A549 (cell line): ENCODE results near the gene SPSB4. TPM values are rescaled to one million over a fixed set of nuclear protein-coding genes. Genes with fewer than 3 reads are reported as not detected.

Source experiments
- ATAC-seq, 2 experiments: fragments of 200-7000 bp in 1 of 2; fragments of >200 bp in 1 of 2; cut with Nextera tagmentation in 1 of 2; cut with Tn5 transposase in 1 of 2; 3 replicates each; pipeline versions ENCODE4 v1.8.0 to v1.9.1; 2018 to 2020; ENCODE audit warnings: mild to moderate bottlenecking in 1 of 2, moderate library complexity in 1 of 2
- CTCF ChIA-PET: fragments of 300-600 bp; sonication (Branson Sonifier 250); formaldehyde crosslinking; extraction: SDS; loops from one replicate; lab custom pipeline; 2021; ENCODE audit warnings: antibody characterized with exemption, inconsistent platforms; lab: Yijun Ruan, JAX
- POLR2A ChIA-PET: fragments of 350-600 bp; formaldehyde crosslinking; extraction: SDS; loops from one replicate; lab custom pipeline; 2021; ENCODE audit warnings: antibody characterized with exemption, inconsistent platforms; lab: Yijun Ruan, JAX
- DNase-seq, 2 experiments: peaks; one replicate each; pipeline versions ENCODE4 v3.0.0 to v3.0.0-alpha.2; 2011 to 2016; ENCODE audit warnings: low read depth in 1 of 2, low spot score in 1 of 2
- FAIRE-seq: peaks from 2 replicates; lab custom pipeline; 2011; peaks lifted over from hg19 to GRCh38; lab: Jason Lieb, UNC
- H3K27ac ChIP-seq, 2 experiments: fragments of >200 bp; sonication (Bioruptor Twin); formaldehyde crosslinking; 3 replicates each; pipeline ENCODE4 v1.5.1; 2016 to 2017
- H3K4me1 ChIP-seq: fragments of >200 bp; sonication (Bioruptor Twin); formaldehyde crosslinking; 3 replicates; pipeline ENCODE4 v1.6.1; 2016
- H3K4me2 ChIP-seq: fragments of >200 bp; sonication (Bioruptor Twin); formaldehyde crosslinking; 3 replicates; pipeline ENCODE4 v1.6.1; 2016
- H3K4me3 ChIP-seq: fragments of >200 bp; sonication (Bioruptor Twin); formaldehyde crosslinking; 3 replicates; pipeline ENCODE4 v1.5.1; 2016
- H3K9me3 ChIP-seq: fragments of >200 bp; sonication (Bioruptor Twin); formaldehyde crosslinking; 3 replicates; pipeline ENCODE4 v1.6.1; 2016
- ATOH8 ChIP-seq: fragments of 250-450 bp; sonication (Bioruptor Pico); IDR thresholded peaks from 2 replicates; pipeline ENCODE4 v1.5.0; 2020; ENCODE audit warnings: low read depth, mild to moderate bottlenecking, moderate library complexity
- BHLHE40 ChIP-seq: IDR thresholded peaks from 2 replicates; pipeline ENCODE4 v1.6.1; 2012; ENCODE audit warnings: low read depth, low read length, inconsistent platforms
- CBX2 ChIP-seq: fragments of 200-600 bp; sonication (generic); IDR thresholded peaks from 2 replicates; pipeline ENCODE4 v1.6.1; 2016; ENCODE audit warnings: low read depth, mild to moderate bottlenecking, borderline replicate concordance
- CHD2 ChIP-seq: fragments of 150-350 bp; IDR thresholded peaks from 2 replicates; pipeline ENCODE4 v1.6.1; 2014; ENCODE audit warnings: low read length; ENCODE audit not compliant: partially characterized antibody
- EHF ChIP-seq: fragments of 250-450 bp; sonication (Bioruptor Pico); IDR thresholded peaks from 2 replicates; pipeline ENCODE4 v1.5.0; 2020; ENCODE audit warnings: mild to moderate bottlenecking
- EHMT2 ChIP-seq: fragments of 200-600 bp; sonication (generic); IDR thresholded peaks from 2 replicates; pipeline ENCODE4 v1.6.1; 2016; ENCODE audit warnings: antibody characterized with exemption, low read depth, mild to moderate bottlenecking, moderate library complexity
- ELK1 ChIP-seq: fragments of 150-350 bp; IDR thresholded peaks from 2 replicates; pipeline ENCODE4 v1.6.1; 2014; ENCODE audit warnings: low read depth, mild to moderate bottlenecking, low read length
- EP300 ChIP-seq, 2 experiments: fragments of >200 bp; sonication (Bioruptor Twin); formaldehyde crosslinking; IDR thresholded peaks; 2 replicates in 1 of 2; 3 replicates in 1 of 2; pipeline ENCODE4 v1.6.1; 2016 to 2017
- FOSB ChIP-seq: fragments of 250-450 bp; sonication (Bioruptor Pico); IDR thresholded peaks from 2 replicates; pipeline ENCODE4 v1.5.0; 2020; ENCODE audit warnings: mild to moderate bottlenecking, moderate library complexity
- GATA3 ChIP-seq: IDR thresholded peaks from 2 replicates; pipeline ENCODE4 v1.6.1; 2012; ENCODE audit warnings: borderline replicate concordance
- HOXA7 ChIP-seq: fragments of 250-450 bp; sonication (Bioruptor Pico); IDR thresholded peaks from 2 replicates; pipeline ENCODE4 v1.5.0; 2020; ENCODE audit warnings: mild to moderate bottlenecking, moderate library complexity
- HOXB5 ChIP-seq: fragments of 250-450 bp; sonication (Bioruptor Pico); IDR thresholded peaks from 2 replicates; pipeline ENCODE4 v1.5.0; 2020; ENCODE audit warnings: mild to moderate bottlenecking, moderate library complexity
- JUNB ChIP-seq: fragments of >200 bp; sonication (Bioruptor Twin); formaldehyde crosslinking; IDR thresholded peaks from 2 replicates; pipeline ENCODE4 v1.6.1; 2016
- MAFK ChIP-seq: fragments of 450-650 bp; IDR thresholded peaks from 2 replicates; pipeline ENCODE4 v1.6.1; 2014; ENCODE audit not compliant: partially characterized antibody
- MAX ChIP-seq: IDR thresholded peaks from 2 replicates; pipeline ENCODE4 v1.6.1; 2012
- NFE2L2 ChIP-seq: fragments of 150-350 bp; conservative IDR thresholded peaks from 2 replicates; pipeline ENCODE4 v1.6.1; 2014; ENCODE audit warnings: low read length
- NR3C1 ChIP-seq: fragments of >200 bp; sonication (Bioruptor Twin); formaldehyde crosslinking; IDR thresholded peaks from 3 replicates; pipeline ENCODE4 v1.6.1; 2017
- PHF8 ChIP-seq: fragments of 200-600 bp; sonication (generic); IDR thresholded peaks from 2 replicates; pipeline ENCODE4 v1.6.1; 2016; ENCODE audit warnings: low read depth, mild to moderate bottlenecking, antibody characterized with exemption, moderate library complexity, borderline replicate concordance
- POLR2A ChIP-seq: IDR thresholded peaks from 2 replicates; pipeline ENCODE4 v1.6.1; 2012; ENCODE audit warnings: mild to moderate bottlenecking, low read length
- RAD21 ChIP-seq, 2 experiments: fragments of >200 bp in 1 of 2; sonication (Bioruptor Twin) in 1 of 2; formaldehyde crosslinking in 1 of 2; IDR thresholded peaks in 1 of 2; conservative IDR thresholded peaks in 1 of 2; 2 replicates in 1 of 2; 3 replicates in 1 of 2; pipeline ENCODE4 v1.6.1; 2012 to 2018; ENCODE audit warnings: inconsistent platforms in 1 of 2
- RARB ChIP-seq: fragments of 250-450 bp; sonication (Bioruptor Pico); IDR thresholded peaks from 2 replicates; pipeline ENCODE4 v1.8.0; 2021; ENCODE audit warnings: mild to moderate bottlenecking, moderate library complexity
- RNF2 ChIP-seq: fragments of 200-600 bp; sonication (generic); IDR thresholded peaks from 2 replicates; pipeline ENCODE4 v1.6.1; 2016; ENCODE audit warnings: low read depth, mild to moderate bottlenecking, antibody characterized with exemption, moderate library complexity, borderline replicate concordance
- TP53 ChIP-seq: fragments of 250-450 bp; sonication (Bioruptor Pico); IDR thresholded peaks from 2 replicates; pipeline ENCODE4 v1.5.0; 2021; ENCODE audit warnings: mild to moderate bottlenecking, moderate library complexity
- ZC3H11A ChIP-seq: fragments of 450-650 bp; IDR thresholded peaks from 2 replicates; pipeline ENCODE4 v1.6.1; 2014; ENCODE audit warnings: antibody characterized with exemption, mild to moderate bottlenecking
- ZFP36 ChIP-seq: fragments of 450-650 bp; IDR thresholded peaks from 2 replicates; pipeline ENCODE4 v1.6.1; 2014; ENCODE audit warnings: borderline replicate concordance; ENCODE audit not compliant: partially characterized antibody
- ZSCAN20 ChIP-seq: fragments of 250-450 bp; sonication (Bioruptor Pico); IDR thresholded peaks from 2 replicates; pipeline ENCODE4 v1.8.0; 2022; ENCODE audit warnings: mild to moderate bottlenecking, moderate library complexity
- WGBS: methylation state at CpG from one replicate; pipeline ENCODE4 v1.1.6; 2017; ENCODE audit errors: missing lambda C conversion rate; 5-methylcytosine and 5-hydroxymethylcytosine counted together
- polyA minus RNA-seq: library from RNA; depleted of rRNA, polyadenylated mRNA; stranded (reverse); fragments of >200 nt; gene quantifications from 2 replicates; pipeline ENCODE4 v1.2.3, GENCODE V29; 2011; rRNA and poly(A)+ RNA removed
- polyA plus RNA-seq, 4 experiments: library from polyadenylated mRNA; depleted of rRNA in 3 of 4; stranded (reverse); fragments of >200 nt; fragmentation: RNase III in 1 of 4; extraction: RNeasy Plus Mini Kit Qiagen cat#74134 plus additional on column Dnase treatment in 1 of 4; gene quantifications; 2 replicates in 3 of 4; 3 replicates in 1 of 4; pipeline ENCODE4 v1.2.3, GENCODE V29; 2011 to 2017

SPSB4 gene
- polyA plus RNA-seq (2011; rRNA removed) (0.03 TPM in 1 of 2 replicates, not detected in the other), polyA plus RNA-seq (2017; fragmentation: RNase III; extraction: RNeasy Plus Mini Kit Qiagen cat#74134 plus additional on column Dnase treatment) (0.04 to 0.05 TPM (median 0.05 TPM) in 3 replicates), polyA minus RNA-seq (not detected in 2 replicates)
- polyA plus RNA-seq (2012; cell fraction: cytosol; rRNA removed) = 0.01 and 0.06 TPM in 2 replicates
- polyA plus RNA-seq (2012; cell fraction: nucleus; rRNA removed) = 0.02 and 0.10 TPM in 2 replicates

- CTCF ChIA-PET = interaction anchor here (0.6 to 1.5 kb wide), 7 partner anchors 10 to 141 kb away, joined by 3 to 4 read pairs (median 3); no protein-coding TSS in a partner anchor
- WGBS = 6% methylated on average over 22 of the region's 68 CpGs
- ATAC-seq (peak; percentile 78 to 85), FAIRE-seq (no peak), DNase-seq (peak; percentile 47 to 57)
- TF ChIP-seq RARB (CRISPR knock-in tag) (no peak), ZFP36 (no peak), HOXA7 (CRISPR knock-in tag) (no peak), GATA3 (no peak), MAFK (no peak), ZSCAN20 (CRISPR knock-in tag) (no peak), BHLHE40 (no peak), CHD2 (no peak), JUNB (no peak), EP300 (IDR thresholded peaks at IDR 0.05) (no peak), POLR2A (no peak), CBX2 (no peak), NFE2L2 (no peak), FOSB (CRISPR knock-in tag) (no peak), ELK1 (no peak), RAD21 (conservative IDR thresholded peaks at IDR 0.05 in 1 of 2, IDR thresholded peaks at IDR 0.05 in 1 of 2) (no peak)
- POLR2A ChIA-PET = no interaction called here
- H3K4me3 ChIP-seq = peak within 1 kb of the TSS; percentile 45
- no peaks in the 10 kb centered on the region for H3K9me3 ChIP-seq
- H3K4me2 ChIP-seq = peak within 1 kb of the TSS; percentile 97
- no peak within 1 kb of the TSS for H3K27ac ChIP-seq
- peaks cover 11% of the 10 kb centered on the region; the same call in 1 of the 3 replicates for H3K4me1 ChIP-seq
Observed at GRCh38 chr3:141050576-141051442, at the start of gene SPSB4. Gene SPSB4, plus strand, starts transcription at chr3:141051347. Its CDS starts 14,758 bp downstream, at chr3:141066105.

- POLR2A ChIA-PET = no interaction called here
- no peak for ATAC-seq
- H3K27ac ChIP-seq = no peak overlapping the region
- TF ChIP-seq HOXB5 (CRISPR knock-in tag) (no peak), HOXA7 (CRISPR knock-in tag) (no peak), ZC3H11A (no peak), RNF2 (no peak), EHF (CRISPR knock-in tag) (no peak), ATOH8 (CRISPR knock-in tag) (no peak), TP53 (CRISPR knock-in tag) (no peak), NR3C1 (no peak), PHF8 (no peak), MAX (no peak), EHMT2 (no peak), JUNB (no peak)
- TF ChIP-seq, all 56 proteins: peak for 0
- Histone ChIP-seq H3K4me2 (no peak overlapping the region), H3K4me1 (no peaks in the 10 kb centered on the region), H3K9me3 (0 out of 3 replicates have a peak, but pooled peaks cover 4% of the 10 kb centered on the region), H3K4me3 (no peak overlapping the region)
- DNase-seq = no peak
- no peak for FAIRE-seq
- WGBS = 0% methylated on average over 1 of the region's 1 CpG
- CTCF ChIA-PET = interaction anchor here (1.3 kb wide), 1 partner anchor 186 kb away, joined by 3 read pairs; no protein-coding TSS in a partner anchor
Observed at GRCh38 chr3:141006344-141006743, 44.8 kb upstream of the SPSB4 start.
